IMR-90 (cell line): ENCODE measurements around the gene KIR3DL3. TPM values are rescaled to one million over a fixed set of nuclear protein-coding genes. Genes with fewer than 3 reads are reported as not detected.
"Not testable (repeated sequence)": the region's sequence is repeated elsewhere in the genome, so short reads cannot be mapped to it uniquely, and the experiment has no call there.

Source experiments
- ATAC-seq: fragments of 200-7000 bp; cut with Tn5 transposase; 2 replicates; pipeline ENCODE4 v1.9.1; 2020; ENCODE audit warnings: low read depth, mild to moderate bottlenecking, moderate library complexity
- BruUV-seq: library from RNA; stranded (reverse); fragments of 400-500 nt; replicated peaks from 2 replicates; lab custom pipeline; 2021; lab: Mats Ljungman, UMichigan
- CTCF ChIA-PET: fragments of 300-600 bp; formaldehyde crosslinking; extraction: SDS; loops from one replicate; lab custom pipeline; 2021; ENCODE audit warnings: antibody characterized with exemption; lab: Yijun Ruan, JAX
- POLR2A ChIA-PET: fragments of 300-600 bp; sonication (Branson Sonifier 250); formaldehyde crosslinking; loops from one replicate; lab custom pipeline; 2022; ENCODE audit warnings: antibody characterized with exemption; ENCODE audit not compliant: unreplicated experiment; lab: Charles Lee
- DNase-seq: peaks from one replicate; pipeline ENCODE4 v3.0.0; 2013
- H2AFZ ChIP-seq: replicated peaks from 2 replicates; pipeline ENCODE3; 2013; ENCODE audit warnings: low read length, mild to moderate bottlenecking; ENCODE audit not compliant: poor library complexity
- H2AK5ac ChIP-seq: 2 replicates; pipeline ENCODE4 v1.6.1; 2013; ENCODE audit warnings: low read depth, low read length, inconsistent platforms
- H2AK9ac ChIP-seq: replicated peaks from 2 replicates; pipeline ENCODE3; 2013; ENCODE audit warnings: mild to moderate bottlenecking, low read depth, low read length, moderate library complexity; ENCODE audit not compliant: poor library complexity
- H2BK120ac ChIP-seq: 2 replicates; pipeline ENCODE4 v1.6.1; 2013; ENCODE audit warnings: low read depth, low read length, inconsistent platforms
- H2BK15ac ChIP-seq: 3 replicates; pipeline ENCODE4 v1.6.1; 2013; ENCODE audit warnings: low read depth, low read length, inconsistent platforms
- H2BK20ac ChIP-seq: 2 replicates; pipeline ENCODE4 v1.6.1; 2013; ENCODE audit warnings: low read depth, mild to moderate bottlenecking, inconsistent platforms, low read length, moderate library complexity
- H2BK5ac ChIP-seq: 2 replicates; pipeline ENCODE4 v1.6.1; 2013; ENCODE audit warnings: mild to moderate bottlenecking, low read depth, low read length, inconsistent platforms; ENCODE audit not compliant: poor library complexity, severe bottlenecking
- H3K14ac ChIP-seq: replicated peaks from 2 replicates; pipeline ENCODE4 v1.6.1; 2013; ENCODE audit warnings: low read depth, low read length, inconsistent platforms
- H3K18ac ChIP-seq: 2 replicates; pipeline ENCODE4 v1.6.1; 2013; ENCODE audit warnings: low read depth, low read length, control low read depth
- H3K23ac ChIP-seq: 2 replicates; pipeline ENCODE4 v1.6.1; 2013; ENCODE audit warnings: low read depth, low read length, inconsistent platforms
- H3K27ac ChIP-seq: 2 replicates; pipeline ENCODE4 v1.5.1; 2013; ENCODE audit warnings: mild to moderate bottlenecking, control low read depth, low read length; ENCODE audit not compliant: insufficient read depth
- H3K27me3 ChIP-seq: 2 replicates; pipeline ENCODE4 v1.6.1; 2013; ENCODE audit warnings: low read length; ENCODE audit not compliant: control insufficient read depth, insufficient read depth
- H3K36me3 ChIP-seq: 2 replicates; pipeline ENCODE4 v1.6.1; 2013; ENCODE audit warnings: low read length, mixed read lengths; ENCODE audit not compliant: control insufficient read depth, insufficient read depth
- H3K4ac ChIP-seq: 2 replicates; pipeline ENCODE4 v1.6.1; 2013; ENCODE audit warnings: low read depth, low read length, inconsistent platforms
- H3K4me1 ChIP-seq: 2 replicates; pipeline ENCODE4 v1.6.1; 2013; ENCODE audit warnings: low read length, mixed read lengths; ENCODE audit not compliant: control insufficient read depth, insufficient read depth
- H3K4me2 ChIP-seq: 2 replicates; pipeline ENCODE4 v1.6.1; 2013; ENCODE audit warnings: low read depth, mild to moderate bottlenecking, control low read depth, low read length, moderate library complexity
- H3K4me3 ChIP-seq: 2 replicates; pipeline ENCODE4 v1.5.1; 2013; ENCODE audit warnings: low read depth, mild to moderate bottlenecking, control low read depth, low read length, moderate library complexity; ENCODE audit not compliant: insufficient read depth
- H3K56ac ChIP-seq: 2 replicates; pipeline ENCODE4 v1.6.1; 2013; ENCODE audit warnings: low read length, inconsistent platforms; ENCODE audit not compliant: insufficient read depth; ENCODE audit errors: extremely low read depth
- H3K79me1 ChIP-seq, 2 experiments: 2 replicates each; pipeline ENCODE4 v1.6.1; 2013; ENCODE audit warnings: low read length in 2 of 2, inconsistent platforms in 1 of 2, low read depth in 1 of 2
- H3K9ac ChIP-seq: 2 replicates; pipeline ENCODE4 v1.6.1; 2013; ENCODE audit warnings: low read depth, low read length, control low read depth
- H3K9me1 ChIP-seq: 2 replicates; pipeline ENCODE4 v1.6.1; 2013; ENCODE audit warnings: low read length, inconsistent platforms; ENCODE audit not compliant: insufficient read depth
- H3K9me3 ChIP-seq: 2 replicates; pipeline ENCODE4 v1.6.1; 2013; ENCODE audit warnings: low read length; ENCODE audit not compliant: control insufficient read depth, insufficient read depth
- H4K20me1 ChIP-seq: 2 replicates; pipeline ENCODE4 v1.6.1; 2013; ENCODE audit warnings: low read length, inconsistent platforms; ENCODE audit not compliant: insufficient read depth
- H4K5ac ChIP-seq: 2 replicates; pipeline ENCODE4 v1.6.1; 2013; ENCODE audit warnings: mild to moderate bottlenecking, low read depth, low read length, control low read depth
- H4K8ac ChIP-seq, 2 experiments: 2 replicates each; pipeline ENCODE4 v1.6.1; 2013; ENCODE audit warnings: low read depth in 2 of 2, low read length in 2 of 2, control low read depth in 1 of 2, inconsistent platforms in 1 of 2
- H4K91ac ChIP-seq: 2 replicates; pipeline ENCODE4 v1.6.1; 2013; ENCODE audit warnings: low read depth, low read length, inconsistent platforms; ENCODE audit not compliant: insufficient read depth
- WGBS, 2 experiments: methylation state at CpG; one replicate each; pipeline versions ENCODE4 v1.1.5 to v1.1.7; 2013; ENCODE audit warnings: missing lambda C conversion rate in 2 of 2; ENCODE audit not compliant: insufficient read length in 1 of 2; ENCODE audit errors: extremely low coverage in 2 of 2; 5-methylcytosine and 5-hydroxymethylcytosine counted together
- dilution Hi-C: fragments of 300-500 bp; cut with HindIII; formaldehyde crosslinking; loops from one replicate; pipeline ENCODE4 v1.14.3; 2018; ENCODE audit warnings: low sequenced_read_pairs; ENCODE audit not compliant: unreplicated experiment
- in situ Hi-C: fragments of 300-500 bp; cut with MboI; formaldehyde crosslinking; loops from 3 replicates; pipeline ENCODE4 v1.14.3; 2019; ENCODE audit warnings: low sequenced_read_pairs, inconsistent platforms, mixed read lengths
- intact Hi-C: fragments of 100-400 bp; cut with micrococcal nuclease; formaldehyde crosslinking; loops from 2 replicates; pipeline ENCODE4 v1.10.0; 2022
- polyA plus RNA-seq, 3 experiments: library from polyadenylated mRNA; depleted of rRNA; stranded (reverse); fragments of >200 nt; gene quantifications; 2 replicates each; pipeline ENCODE4 v1.2.3, GENCODE V29; 2012; ENCODE audit warnings: low replicate concordance in 1 of 3
- total RNA-seq: library from RNA; depleted of rRNA; stranded (reverse); fragments of >200 nt; gene quantifications from 2 replicates; pipeline ENCODE4 v1.2.3, GENCODE V29; 2012

The KIR3DL3 gene
- total and polyA plus RNA-seq, 2 of the 4 experiments (the other 2 are of a cell fraction) = not detected

DNA sequence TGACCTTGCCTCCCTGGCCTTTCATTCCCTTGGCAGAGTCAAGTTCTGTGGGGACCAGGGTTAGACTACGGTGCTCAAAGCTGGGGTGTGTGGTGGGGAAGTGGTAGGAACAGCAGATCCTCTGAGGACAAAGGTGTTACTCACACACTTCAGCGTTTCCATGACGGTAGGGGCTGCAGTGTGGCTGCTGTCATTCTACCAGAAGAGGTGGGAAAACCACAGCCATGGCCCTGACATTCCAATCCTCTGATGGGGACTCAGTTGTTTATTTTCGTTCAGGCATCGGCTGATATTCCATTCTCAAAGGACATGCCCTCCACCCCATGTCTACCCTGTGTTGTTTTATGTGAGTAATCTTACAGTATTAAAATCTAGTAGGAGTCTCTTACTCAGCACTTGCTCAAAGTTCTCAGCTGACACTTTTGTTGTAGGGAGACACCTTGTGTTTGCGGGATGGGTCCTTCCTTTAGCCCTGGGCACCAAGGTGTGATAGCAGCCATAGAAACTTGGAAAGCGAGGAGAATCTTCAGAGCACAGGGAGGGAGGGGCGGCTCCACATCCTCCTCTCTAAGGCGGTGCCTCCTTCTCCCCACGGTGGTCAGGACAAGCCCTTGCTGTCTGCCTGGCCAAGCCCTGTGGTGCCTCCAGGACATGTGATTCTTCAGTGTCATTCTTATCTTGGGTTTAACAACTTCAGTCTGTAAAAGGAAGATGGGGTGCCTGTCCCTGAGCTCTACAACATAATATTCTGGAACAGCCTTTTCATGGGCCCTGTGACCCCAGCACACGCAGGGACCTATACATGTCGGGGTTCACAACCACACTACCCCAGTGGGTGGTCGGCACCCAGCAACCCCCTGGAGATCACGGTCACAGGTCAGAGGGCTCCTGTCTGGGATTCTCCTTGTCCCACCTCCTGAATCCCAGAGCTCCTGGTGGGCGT, 47.0 kb downstream of the KIR3DL3 start:
- in situ Hi-C loops, H4K91ac ChIP-seq, H3K9me3 ChIP-seq, H3K4me2 ChIP-seq, H2BK120ac ChIP-seq, H3K4me3 ChIP-seq, CTCF ChIA-PET, dilution Hi-C loops, DNase-seq, H3K27me3 ChIP-seq, H2AFZ ChIP-seq, H3K4ac ChIP-seq, H3K56ac ChIP-seq, H3K9ac ChIP-seq, H3K9me1 ChIP-seq, H3K36me3 ChIP-seq, BruUV-seq, intact Hi-C loops, H2BK15ac ChIP-seq, H3K14ac ChIP-seq, H3K23ac ChIP-seq, H3K18ac ChIP-seq, POLR2A ChIA-PET, H3K79me1 ChIP-seq, H4K8ac ChIP-seq, H2AK9ac ChIP-seq, H2BK20ac ChIP-seq, H2BK5ac ChIP-seq, H4K5ac ChIP-seq, H4K20me1 ChIP-seq, H3K4me1 ChIP-seq, ATAC-seq, H3K27ac ChIP-seq, H2AK5ac ChIP-seq: not testable (repeated sequence)
- WGBS, 2 experiments = no CpG with 5 or more reads among the region's 15 CpGs

GRCh38 chr19:54772666-54773065, 48.4 kb downstream of the KIR3DL3 start:
- H2BK15ac ChIP-seq, H3K4ac ChIP-seq, H4K5ac ChIP-seq, H3K4me1 ChIP-seq, CTCF ChIA-PET, H3K27me3 ChIP-seq, H4K20me1 ChIP-seq, H4K8ac ChIP-seq, H2AK9ac ChIP-seq, H4K91ac ChIP-seq, H3K9ac ChIP-seq, H2BK120ac ChIP-seq, H2BK20ac ChIP-seq, in situ Hi-C loops, H3K56ac ChIP-seq, H2AK5ac ChIP-seq, H3K9me3 ChIP-seq, intact Hi-C loops, H3K79me1 ChIP-seq, H3K4me3 ChIP-seq, BruUV-seq, H3K9me1 ChIP-seq, H2AFZ ChIP-seq, POLR2A ChIA-PET, H3K36me3 ChIP-seq, DNase-seq, H3K14ac ChIP-seq, ATAC-seq, H3K18ac ChIP-seq, dilution Hi-C loops, H3K23ac ChIP-seq, H2BK5ac ChIP-seq, H3K27ac ChIP-seq, H3K4me2 ChIP-seq: not testable (repeated sequence)
- WGBS, 2 experiments = no CpG with 5 or more reads among the region's 2 CpGs
